Progenitor cell of endocrine pancreas (in vitro differentiated cells): ENCODE measurements around the gene INTS1. TPM values are rescaled to one million over a fixed set of nuclear protein-coding genes. Genes with fewer than 3 reads are reported as not detected.

Source experiments
- DNase-seq: peaks from one replicate; pipeline ENCODE4 v3.0.0; 2021; ENCODE audit warnings: low spot score; ENCODE audit not compliant: unreplicated experiment
- H3K27ac Mint-ChIP-seq: 2 replicates; pipeline ENCODE4 v1.8.0; 2021; ENCODE audit warnings: mild to moderate bottlenecking, moderate library complexity, mixed read lengths
- H3K27me3 Mint-ChIP-seq: 2 replicates; pipeline ENCODE4 v1.8.0; 2021; ENCODE audit warnings: mixed read lengths
- H3K36me3 Mint-ChIP-seq: 2 replicates; pipeline ENCODE4 v1.8.0; 2022; ENCODE audit warnings: mixed read lengths; ENCODE audit not compliant: insufficient read depth
- H3K4me1 Mint-ChIP-seq: 2 replicates; pipeline ENCODE4 v1.8.0; 2021; ENCODE audit warnings: low read depth, mixed read lengths
- H3K4me3 Mint-ChIP-seq: 2 replicates; pipeline ENCODE4 v1.8.0; 2021; ENCODE audit warnings: low read depth, mild to moderate bottlenecking, moderate library complexity, mixed read lengths
- H3K9me3 Mint-ChIP-seq: 2 replicates; pipeline ENCODE4 v1.8.0; 2021; ENCODE audit warnings: low read depth, mixed read lengths
- CTCF ChIP-seq: fragments of 200-600 bp; sonication (generic); IDR thresholded peaks from one replicate; pipeline ENCODE4 v1.5.0; 2021; ENCODE audit warnings: antibody characterized with exemption, mild to moderate bottlenecking; ENCODE audit not compliant: unreplicated experiment
- total RNA-seq: library from RNA; stranded (reverse); gene quantifications from 2 replicates; pipeline ENCODE4 v1.2.1, GENCODE V29; 2021

Gene INTS1
- total RNA-seq, 1 donor from 2014 or later: 145 TPM

DNA sequence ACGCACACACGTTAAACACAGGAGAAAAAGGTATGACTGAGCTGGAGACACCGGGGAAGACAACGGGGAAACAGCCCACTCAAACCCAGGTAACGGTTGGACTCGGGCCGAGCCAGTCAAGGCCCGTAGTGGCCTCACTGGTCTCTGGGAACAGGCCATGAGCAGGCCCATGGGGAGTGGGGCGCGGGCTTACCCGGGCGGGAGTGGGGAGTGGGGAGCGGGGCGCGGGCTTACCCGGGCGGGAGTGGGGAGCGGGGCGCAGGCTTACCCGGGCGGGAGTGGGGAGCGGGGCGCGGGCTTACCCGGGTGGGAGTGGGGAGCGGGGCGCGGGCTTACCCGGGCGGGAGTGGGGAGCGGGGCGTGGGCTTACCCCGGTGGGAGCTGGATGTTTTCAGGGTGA lies 11.5 kb downstream of the INTS1 start:
- no peak for TF ChIP-seq CTCF
- no peak overlapping the region for H3K27ac Mint-ChIP-seq
- no peaks in the 10 kb centered on the region for H3K9me3 Mint-ChIP-seq
- no peak overlapping the region for H3K4me3 Mint-ChIP-seq
- no peaks in the 10 kb centered on the region for H3K27me3 Mint-ChIP-seq
- DNase-seq: no peak
- H3K36me3 Mint-ChIP-seq: peaks cover 13% of the 10 kb centered on the region
- H3K4me1 Mint-ChIP-seq: no peaks in the 10 kb centered on the region

- DNase-seq: no peak
- Mint-ChIP-seq H3K27me3 (no peaks in the 10 kb centered on the region), H3K4me1 (no peaks in the 10 kb centered on the region), H3K27ac (no peak overlapping the region), H3K4me3 (no peak overlapping the region), H3K36me3 (peaks cover 13% of the 10 kb centered on the region), H3K9me3 (no peaks in the 10 kb centered on the region)
- TF ChIP-seq CTCF: no peak
Observed at GRCh38 chr7:1492221-1492620, 12.0 kb downstream of the INTS1 start.

DNA sequence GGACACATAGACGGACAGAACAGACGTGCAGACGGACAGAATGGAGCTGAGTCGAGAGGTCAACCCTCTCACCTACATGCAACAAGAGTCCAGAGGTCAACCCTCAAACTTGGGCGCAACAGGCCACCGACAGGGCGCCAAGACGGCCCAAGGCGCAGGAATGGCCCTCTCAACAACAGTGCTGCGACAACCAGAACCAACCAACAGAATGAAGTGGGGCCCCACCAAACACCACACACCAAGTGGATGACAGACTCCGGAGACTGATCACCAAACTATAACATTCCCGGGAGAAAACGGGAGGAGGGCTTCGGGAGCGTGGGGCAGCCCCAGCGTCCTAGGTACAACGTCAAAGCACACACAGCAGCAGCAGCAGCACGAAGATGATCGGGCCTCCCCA lies 13.4 kb downstream of the INTS1 start:
- no peak overlapping the region for H3K27ac Mint-ChIP-seq
- H3K4me3 Mint-ChIP-seq: no peak overlapping the region
- no peaks in the 10 kb centered on the region for H3K4me1 Mint-ChIP-seq
- no peak for DNase-seq
- H3K27me3 Mint-ChIP-seq: no peaks in the 10 kb centered on the region
- no peak for TF ChIP-seq CTCF
- no peaks in the 10 kb centered on the region for H3K9me3 Mint-ChIP-seq
- H3K36me3 Mint-ChIP-seq: peaks cover 13% of the 10 kb centered on the region

- TF ChIP-seq CTCF: no peak
- Mint-ChIP-seq H3K4me1 (no peaks in the 10 kb centered on the region), H3K27me3 (no peaks in the 10 kb centered on the region), H3K27ac (no peak overlapping the region), H3K36me3 (peaks cover 15% of the 10 kb centered on the region), H3K4me3 (no peak overlapping the region), H3K9me3 (no peaks in the 10 kb centered on the region)
- DNase-seq: no peak
Observed at GRCh38 chr7:1489336-1489735, 14.9 kb downstream of the INTS1 start.

- Mint-ChIP-seq H3K4me1 (no peaks in the 10 kb centered on the region), H3K4me3 (no peak overlapping the region), H3K9me3 (no peaks in the 10 kb centered on the region), H3K36me3 (peaks cover 15% of the 10 kb centered on the region), H3K27me3 (no peaks in the 10 kb centered on the region), H3K27ac (no peak overlapping the region)
- TF ChIP-seq CTCF: no peak
- DNase-seq: no peak
Observed at GRCh38 chr7:1488016-1488415, 16.2 kb downstream of the INTS1 start.
